ENCODE data around the gene RBM34.

- TF ChIP-seq CTCF (IDR thresholded peaks at IDR 0.05) = no peak
- TF ChIP-seq POLR2A (IDR thresholded peaks at IDR 0.05) = no peak
Measured at GRCh38 chr1:235108185-235108593, 52.9 kb downstream of the RBM34 start.

All from uterus (tissue), 2 donors.